Transverse colon (tissue), 4 donors: Measurements from ENCODE around the gene SAPCD2. TPM values are rescaled to one million over a fixed set of nuclear protein-coding genes. Genes with fewer than 3 reads are reported as not detected.

Experiments
- DNase-seq: peaks from one replicate; pipeline ENCODE4 v3.0.0-alpha.2; 2019
- H3K27ac ChIP-seq, 4 donors: fragments of 200-600 bp; sonication (generic); 2 replicates each; pipeline ENCODE4 v1.5.1; 2016 to 2018; ENCODE audit warnings: inconsistent platforms in 4 of 4
- H3K27me3 ChIP-seq: fragments of 200-600 bp; sonication (generic); 2 replicates; pipeline ENCODE4 v1.5.1; 2017; ENCODE audit warnings: inconsistent platforms
- H3K36me3 ChIP-seq, 4 donors: fragments of 200-600 bp; sonication (generic); 2 replicates each; pipeline ENCODE4 v1.5.1; 2017 to 2019; ENCODE audit warnings: inconsistent platforms in 4 of 4
- H3K4me1 ChIP-seq, 4 donors: fragments of 200-600 bp; sonication (generic); 2 replicates each; pipeline ENCODE4 v1.5.1; 2017 to 2020; ENCODE audit warnings: inconsistent platforms in 4 of 4
- H3K4me3 ChIP-seq, 4 donors: fragments of 200-600 bp; sonication (generic); 1 replicate in 1 of 4; 2 replicates in 3 of 4; pipeline versions ENCODE4 v1.5.1 to v1.6.1; 2017 to 2019; ENCODE audit warnings: inconsistent platforms in 4 of 4
- H3K9me3 ChIP-seq, 2 donors: fragments of 200-600 bp; sonication (generic); 2 replicates each; pipeline ENCODE4 v1.5.1; 2017 to 2019; ENCODE audit warnings: inconsistent platforms in 2 of 2
- EP300 ChIP-seq: sonication (generic); formaldehyde crosslinking; IDR thresholded peaks from one replicate; pipeline ENCODE4 v1.6.1; 2017; ENCODE audit warnings: antibody characterized with exemption, low read depth
- POLR2A ChIP-seq: fragments of 450-650 bp; IDR thresholded peaks from one replicate; pipeline ENCODE4 v1.6.1; 2016; ENCODE audit warnings: antibody characterized with exemption, mild to moderate bottlenecking, moderate library complexity
- POLR2AphosphoS5 ChIP-seq, 3 donors: sonication (generic); formaldehyde crosslinking; IDR thresholded peaks; one replicate each; pipeline ENCODE4 v1.6.1; 2016; ENCODE audit warnings: antibody characterized with exemption in 3 of 3
- WGBS, 2 donors: methylation state at CpG; one replicate each; pipeline ENCODE4 v1.1.5; 2018; ENCODE audit warnings: low coverage in 1 of 2; 5-methylcytosine and 5-hydroxymethylcytosine counted together
- in situ Hi-C, 4 donors: fragments of 200-750 bp; cut with MboI; loops; one replicate each; pipeline versions ENCODE4 v1.15.0 to v1.15.1; 2017; ENCODE audit warnings: low sequenced_read_pairs in 3 of 4, low pct_ligation_motif_present in 1 of 4, low pct_unique_long_range_greater_than_20kb in 1 of 4
- intact Hi-C: fragments of 100-400 bp; cut with DNase I; formaldehyde crosslinking; loops from one replicate; pipeline ENCODE4 v1.15.1; 2023; ENCODE audit warnings: low total_unique reads
- total RNA-seq, 4 donors: library from RNA; depleted of rRNA; stranded (reverse); fragments of >200 nt; gene quantifications; one replicate each; pipeline ENCODE4 v1.1.0, GENCODE V29; 2016
- TF ChIP-seq, protein P1 (sequence below), 5 experiments: fragments of 200-600 bp in 3 of 5; fragments of 450-650 bp in 2 of 5; sonication (generic) in 3 of 5; IDR thresholded peaks; 1 replicate in 2 of 5; 2 replicates in 3 of 5; pipeline ENCODE4 v1.5.1; 2016 to 2017; ENCODE audit warnings: antibody characterized with exemption in 5 of 5, inconsistent platforms in 3 of 5, mild to moderate bottlenecking in 2 of 5, moderate library complexity in 1 of 5

SAPCD2 gene
- total RNA-seq, 4 donors from 2014 or later = 0.37 to 37.2 (median 3.3) TPM

- Histone ChIP-seq H3K36me3 (no peaks in the 10 kb centered on the region), H3K27me3 (no peaks in the 10 kb centered on the region), H3K27ac (no peak overlapping the region), H3K9me3 (no peaks in the 10 kb centered on the region), H3K4me3 (no peak overlapping the region), H3K4me1 (peaks cover 7 to 14% (median 12%) of the 10 kb centered on the region in 4 donors)
- in situ Hi-C loops = loop anchor here in 3 of 4 donors (10.0 to 25.0 kb wide), 2 partner anchors 250 to 253 kb away; partner anchors contain the start of genes CCDC183 (in 2 of the 3) and TMEM141 (in 2 of the 3)
- 80 to 85% methylated on average over 5 to 10 of the region's 10 CpGs for WGBS, 2 donors
- DNase-seq = no peak
- TF ChIP-seq, protein P1, sequence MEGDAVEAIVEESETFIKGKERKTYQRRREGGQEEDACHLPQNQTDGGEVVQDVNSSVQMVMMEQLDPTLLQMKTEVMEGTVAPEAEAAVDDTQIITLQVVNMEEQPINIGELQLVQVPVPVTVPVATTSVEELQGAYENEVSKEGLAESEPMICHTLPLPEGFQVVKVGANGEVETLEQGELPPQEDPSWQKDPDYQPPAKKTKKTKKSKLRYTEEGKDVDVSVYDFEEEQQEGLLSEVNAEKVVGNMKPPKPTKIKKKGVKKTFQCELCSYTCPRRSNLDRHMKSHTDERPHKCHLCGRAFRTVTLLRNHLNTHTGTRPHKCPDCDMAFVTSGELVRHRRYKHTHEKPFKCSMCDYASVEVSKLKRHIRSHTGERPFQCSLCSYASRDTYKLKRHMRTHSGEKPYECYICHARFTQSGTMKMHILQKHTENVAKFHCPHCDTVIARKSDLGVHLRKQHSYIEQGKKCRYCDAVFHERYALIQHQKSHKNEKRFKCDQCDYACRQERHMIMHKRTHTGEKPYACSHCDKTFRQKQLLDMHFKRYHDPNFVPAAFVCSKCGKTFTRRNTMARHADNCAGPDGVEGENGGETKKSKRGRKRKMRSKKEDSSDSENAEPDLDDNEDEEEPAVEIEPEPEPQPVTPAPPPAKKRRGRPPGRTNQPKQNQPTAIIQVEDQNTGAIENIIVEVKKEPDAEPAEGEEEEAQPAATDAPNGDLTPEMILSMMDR (IDR thresholded peaks at IDR 0.05) = no peak
- TF ChIP-seq POLR2A (no peak), POLR2AphosphoS5 (IDR thresholded peaks at IDR 0.05) (no peak), EP300 (no peak)
- intact Hi-C loops = no loop called here
These were observed 32.9 kb downstream of the SAPCD2 start for GRCh38 chr9:137037483-137037882.

DNA sequence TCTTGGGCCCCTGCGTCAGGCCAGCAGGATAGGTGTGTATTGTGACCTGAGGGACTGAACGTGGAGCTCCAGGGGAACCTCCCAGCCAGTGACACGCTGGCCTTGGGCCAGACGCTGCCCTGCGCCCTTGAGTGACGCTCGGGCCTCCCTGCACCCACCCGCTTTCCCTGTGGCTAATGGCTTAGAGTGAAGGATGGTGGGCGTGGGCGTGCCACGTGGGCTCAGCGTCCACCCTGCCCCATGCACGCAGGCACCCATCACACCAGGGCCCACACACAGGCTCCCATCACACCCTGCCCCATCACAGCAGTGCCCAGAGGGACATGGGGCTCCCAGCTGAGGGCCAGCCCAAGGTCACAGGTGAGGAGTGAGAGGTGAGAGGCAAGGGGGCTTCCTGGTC is 33.3 kb downstream of the SAPCD2 start:
- WGBS, 2 donors = 62% methylated on average over 12 of the region's 13 CpGs; no CpG with 5 or more reads in 1 of the 2 donors
- TF ChIP-seq POLR2AphosphoS5 (IDR thresholded peaks at IDR 0.05) = no peak
- TF ChIP-seq EP300 = no peak
- TF ChIP-seq, protein P1 (IDR thresholded peaks at IDR 0.05) = no peak
- no peak for TF ChIP-seq POLR2A
- in situ Hi-C loops = loop anchor here in 3 of 4 donors (10.0 to 25.0 kb wide), 2 partner anchors 250 to 252 kb away; partner anchors contain the start of genes CCDC183 (in 2 of the 3) and TMEM141 (in 2 of the 3)

GRCh38 chr9:137035937-137036336 is 34.4 kb downstream of the SAPCD2 start:
- H3K4me3 ChIP-seq = no peak overlapping the region
- H3K4me1 ChIP-seq = peaks cover 7 to 23% (median 18%) of the 10 kb centered on the region in 4 donors
- H3K27ac ChIP-seq = no peak overlapping the region
- 72% methylated on average over 8 of the region's 8 CpGs; no CpG with 5 or more reads in 1 of the 2 donors for WGBS, 2 donors
- intact Hi-C loops = loop anchor here (2.0 kb wide), 1 partner anchor 249 kb away; no protein-coding TSS in a partner anchor
- H3K9me3 ChIP-seq = no peaks in the 10 kb centered on the region
- no peaks in the 10 kb centered on the region for H3K27me3 ChIP-seq
- DNase-seq = no peak
- TF ChIP-seq EP300 (no peak), POLR2AphosphoS5 (IDR thresholded peaks at IDR 0.05) (no peak), POLR2A (no peak)
- TF ChIP-seq, protein P1 (IDR thresholded peaks at IDR 0.05) = no peak
- H3K36me3 ChIP-seq = no peaks in the 10 kb centered on the region
- in situ Hi-C loops = loop anchor here in 3 of 4 donors (10.0 to 25.0 kb wide), 2 partner anchors 249 to 251 kb away; partner anchors contain the start of genes CCDC183 (in 2 of the 3) and TMEM141 (in 2 of the 3)

More for the DNA sequence above, 33.3 kb downstream of the SAPCD2 start:
- intact Hi-C loops = no loop called here
- H3K9me3 ChIP-seq = no peaks in the 10 kb centered on the region
- no peak overlapping the region for H3K4me3 ChIP-seq
- H3K36me3 ChIP-seq = no peaks in the 10 kb centered on the region
- no peak overlapping the region for H3K27ac ChIP-seq
- no peak for DNase-seq
- no peaks in the 10 kb centered on the region for H3K27me3 ChIP-seq
- peaks cover 7 to 17% (median 12%) of the 10 kb centered on the region in 4 donors for H3K4me1 ChIP-seq

DNA sequence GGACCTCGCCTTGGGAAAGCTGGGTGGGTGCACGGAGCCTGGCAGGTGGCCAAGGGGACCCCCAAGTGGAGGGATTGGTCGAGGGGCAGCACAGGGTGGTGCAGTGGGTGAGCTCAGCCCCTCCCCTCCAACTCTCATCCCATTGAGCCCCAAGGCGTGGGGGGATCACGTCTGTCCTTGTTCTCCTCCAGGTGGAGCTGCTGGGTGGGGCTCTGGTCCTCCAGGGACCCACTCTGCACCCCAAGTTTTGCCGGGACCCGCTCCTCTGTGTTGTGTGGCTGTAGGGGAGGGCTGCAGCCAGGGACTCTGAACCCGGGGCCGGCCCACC is 34.9 kb downstream of the SAPCD2 start:
- intact Hi-C loops (loop anchor here (2.0 kb wide), 1 partner anchor 249 kb away; no protein-coding TSS in a partner anchor), in situ Hi-C loops (loop anchor here in 3 of 4 donors (10.0 to 25.0 kb wide), 2 partner anchors 248 to 251 kb away; partner anchors contain the start of genes CCDC183 (in 2 of the 3) and TMEM141 (in 2 of the 3))
- no peaks in the 10 kb centered on the region for H3K36me3 ChIP-seq
- TF ChIP-seq POLR2AphosphoS5 (IDR thresholded peaks at IDR 0.05) (no peak), EP300 (no peak), POLR2A (no peak)
- TF ChIP-seq, protein P1 (IDR thresholded peaks at IDR 0.05) = no peak
- peaks cover 7 to 26% (median 18%) of the 10 kb centered on the region in 4 donors for H3K4me1 ChIP-seq
- no peaks in the 10 kb centered on the region for H3K9me3 ChIP-seq
- 34% methylated on average over 9 of the region's 9 CpGs; no CpG with 5 or more reads in 1 of the 2 donors for WGBS, 2 donors
- no peaks in the 10 kb centered on the region for H3K27me3 ChIP-seq
- DNase-seq = no peak
- no peak overlapping the region for H3K4me3 ChIP-seq
- no peak overlapping the region for H3K27ac ChIP-seq
